HCT116 (cell line): ENCODE data around the gene BDKRB1. TPM values are rescaled to one million over a fixed set of nuclear protein-coding genes. Genes with fewer than 3 reads are reported as not detected.

Source experiments
- ATAC-seq: fragments of 200-7000 bp; cut with Tn5 transposase; 2 replicates; pipeline ENCODE4 v1.9.1; 2020; ENCODE audit warnings: mild to moderate bottlenecking, moderate library complexity
- BruUV-seq: library from RNA; stranded (reverse); fragments of 400-500 nt; replicated peaks from 2 replicates; lab custom pipeline; 2021; lab: Mats Ljungman, UMichigan
- CTCF ChIA-PET: fragments of 300-600 bp; sonication (Branson Sonifier 250); formaldehyde crosslinking; loops from one replicate; lab custom pipeline; 2021; ENCODE audit warnings: antibody characterized with exemption; lab: Charles Lee
- POLR2A ChIA-PET: fragments of 300-600, 350-600 bp; sonication (Branson Sonifier 250); formaldehyde crosslinking; loops from one replicate; lab custom pipeline; 2021; ENCODE audit warnings: antibody characterized with exemption; lab: Charles Lee
- RAD21 ChIA-PET, 2 experiments: fragments of 300-600 bp; sonication (Branson Sonifier 250); formaldehyde crosslinking; loops; one replicate each; lab custom pipeline; 2023; ENCODE audit warnings: low total read pairs in 2 of 2; ENCODE audit not compliant: uncharacterized antibody in 2 of 2, unreplicated experiment in 2 of 2, low non-redundant PET in 1 of 2; lab: Charles Lee
- DNase-seq: peaks from one replicate; pipeline ENCODE4 v3.0.0-alpha.2; 2010; ENCODE audit warnings: low read depth, low spot score
- H2AFZ ChIP-seq: fragments of 200-600 bp; shearing (Covaris generic), sonication (generic); 2 replicates; pipeline ENCODE4 v1.6.1; 2017; ENCODE audit warnings: low read depth, mixed run types, mixed read lengths, antibody characterized with exemption, low read length; ENCODE audit not compliant: poor library complexity, severe bottlenecking
- H3K27ac ChIP-seq: 2 replicates; pipeline ENCODE4 v1.5.1; 2012; ENCODE audit warnings: low read depth, low read length
- H3K27me3 ChIP-seq: fragments of 200-600 bp; sonication (generic); 2 replicates; pipeline ENCODE4 v1.6.1; 2016; ENCODE audit warnings: mixed run types, low read length, mixed read lengths; ENCODE audit not compliant: insufficient read depth
- H3K36me3 ChIP-seq, 2 experiments: fragments of 200-500 bp in 1 of 2; fragments of 200-600 bp in 1 of 2; sonication (Bioruptor generic) in 1 of 2; sonication (generic) in 1 of 2; 2 replicates each; pipeline versions ENCODE4 v1.5.1 to v1.6.1; 2014 to 2016; ENCODE audit warnings: low read length in 2 of 2, inconsistent platforms in 1 of 2, mixed read lengths in 1 of 2, mixed run types in 1 of 2; ENCODE audit not compliant: insufficient read depth in 2 of 2, control insufficient read depth in 1 of 2
- H3K4me1 ChIP-seq, 2 experiments: fragments of 200-600 bp in 1 of 2; sonication (generic) in 1 of 2; 2 replicates each; pipeline versions ENCODE4 v1.5.1 to v1.6.1; 2012 to 2017; ENCODE audit warnings: low read length in 2 of 2, inconsistent platforms in 1 of 2, mild to moderate bottlenecking in 1 of 2, mixed read lengths in 1 of 2, mixed run types in 1 of 2, moderate library complexity in 1 of 2; ENCODE audit not compliant: insufficient read depth in 2 of 2, control insufficient read depth in 1 of 2
- H3K4me2 ChIP-seq: fragments of 200-600 bp; sonication (generic); 2 replicates; pipeline ENCODE4 v1.6.1; 2017; ENCODE audit warnings: mixed run types, low read length, mixed read lengths
- H3K4me3 ChIP-seq, 2 experiments: fragments of 200-600 bp in 1 of 2; sonication (generic) in 1 of 2; replicated peaks in 1 of 2; 2 replicates each; pipeline ENCODE4 v1.5.1; 2011 to 2016; ENCODE audit warnings: low read length in 2 of 2, control low read depth in 1 of 2, low read depth in 1 of 2, mild to moderate bottlenecking in 1 of 2, mixed read lengths in 1 of 2, mixed run types in 1 of 2
- H3K79me2 ChIP-seq: fragments of 200-600 bp; sonication (generic); 2 replicates; pipeline ENCODE4 v1.6.1; 2017; ENCODE audit warnings: mild to moderate bottlenecking, mixed run types, low read length, moderate library complexity, mixed read lengths; ENCODE audit not compliant: insufficient read depth
- H3K9ac ChIP-seq: fragments of 200-600 bp; sonication (generic); 2 replicates; pipeline ENCODE4 v1.6.1; 2016; ENCODE audit warnings: low read length, mixed read lengths
- H3K9me2 ChIP-seq: fragments of 200-600 bp; sonication (generic), shearing (Covaris generic); 2 replicates; pipeline ENCODE4 v1.6.1; 2017; ENCODE audit warnings: mixed run types, mild to moderate bottlenecking, moderate library complexity; ENCODE audit not compliant: insufficient read depth
- H3K9me3 ChIP-seq, 2 experiments: fragments of 200-500 bp in 1 of 2; fragments of 200-600 bp in 1 of 2; sonication (Bioruptor generic) in 1 of 2; sonication (generic) in 1 of 2; 2 replicates each; pipeline ENCODE4 v1.6.1; 2014 to 2017; ENCODE audit warnings: low read length in 2 of 2, mixed read lengths in 2 of 2, inconsistent platforms in 1 of 2, low read depth in 1 of 2, mild to moderate bottlenecking in 1 of 2, mixed run types in 1 of 2, moderate library complexity in 1 of 2; ENCODE audit not compliant: control insufficient read depth in 1 of 2, insufficient read depth in 1 of 2
- H4K20me1 ChIP-seq: fragments of 200-600 bp; sonication (generic), shearing (Covaris generic); 2 replicates; pipeline ENCODE4 v1.6.1; 2017; ENCODE audit warnings: mixed run types, mild to moderate bottlenecking, moderate library complexity; ENCODE audit not compliant: insufficient read depth
- CEBPB ChIP-seq: IDR thresholded peaks from 2 replicates; pipeline ENCODE4 v1.6.1; 2012; ENCODE audit warnings: low read depth
- ELF1 ChIP-seq: IDR thresholded peaks from 2 replicates; pipeline ENCODE4 v1.6.1; 2012; ENCODE audit warnings: low read depth, borderline replicate concordance
- EZH2 ChIP-seq: fragments of 200-600 bp; sonication (generic); IDR thresholded peaks from 2 replicates; pipeline ENCODE4 v1.6.1; 2017; ENCODE audit warnings: antibody characterized with exemption, mixed run types
- JUND ChIP-seq: IDR thresholded peaks from 2 replicates; pipeline ENCODE4 v1.6.1; 2012
- MAX ChIP-seq: IDR thresholded peaks from 2 replicates; pipeline ENCODE4 v1.6.1; 2012
- POLR2A ChIP-seq: IDR thresholded peaks from 2 replicates; pipeline ENCODE4 v1.7.0; 2011; ENCODE audit warnings: borderline replicate concordance; ENCODE audit not compliant: insufficient read depth, insufficient read length; ENCODE audit errors: extremely low read depth
- RAD21 ChIP-seq: IDR thresholded peaks from 2 replicates; pipeline ENCODE4 v1.6.1; 2012; ENCODE audit warnings: low read depth, mild to moderate bottlenecking
- SP1 ChIP-seq: IDR thresholded peaks from 2 replicates; pipeline ENCODE4 v1.6.1; 2012; ENCODE audit warnings: low read depth
- SRF ChIP-seq: IDR thresholded peaks from 2 replicates; pipeline ENCODE4 v1.6.1; 2012; ENCODE audit warnings: low read depth
- TCF7L2 ChIP-seq: IDR thresholded peaks from 2 replicates; pipeline ENCODE4 v1.7.0; 2011; ENCODE audit warnings: borderline replicate concordance, inconsistent platforms; ENCODE audit not compliant: insufficient read depth, insufficient read length; ENCODE audit errors: extremely low read depth
- YY1 ChIP-seq: IDR thresholded peaks from 2 replicates; pipeline ENCODE4 v1.6.1; 2011; ENCODE audit warnings: low read length, low read depth, moderate library complexity, mild to moderate bottlenecking; ENCODE audit not compliant: insufficient replicate concordance; ENCODE audit errors: extremely low read depth
- ZBTB33 ChIP-seq: IDR thresholded peaks from 2 replicates; pipeline ENCODE4 v1.6.1; 2011; ENCODE audit warnings: mild to moderate bottlenecking, low read length, moderate library complexity; ENCODE audit not compliant: insufficient replicate concordance; ENCODE audit errors: extremely low read depth
- intact Hi-C: fragments of 100-400 bp; cut with micrococcal nuclease; formaldehyde crosslinking; loops from 2 replicates; pipeline ENCODE4 v1.10.0; 2022
- total RNA-seq: library from RNA; stranded (reverse); gene quantifications from one replicate; pipeline ENCODE4 v1.2.1, GENCODE V29; 2021; ENCODE audit not compliant: unreplicated experiment

The BDKRB1 gene
- total RNA-seq, 1 experiment from 2014 or later, result not detected

- Histone ChIP-seq H3K9me3 (no peaks in the 10 kb centered on the region), H3K27me3 (no peaks in the 10 kb centered on the region; the same call in 1 of the 2 replicates), H3K27ac (no peak overlapping the region), H3K79me2 (no peaks in the 10 kb centered on the region), H3K9me2 (no peaks in the 10 kb centered on the region), H3K4me1 (no peaks in the 10 kb centered on the region), H3K4me2 (no peak overlapping the region), H3K36me3 (no peaks in the 10 kb centered on the region), H3K9ac (no peak overlapping the region), H2AFZ (no peak overlapping the region), H3K4me3 (no peak overlapping the region), H4K20me1 (no peaks in the 10 kb centered on the region)
- intact Hi-C loops, result no loop called here
- TF ChIP-seq EZH2 (no peak), CEBPB (no peak), RAD21 (no peak), JUND (no peak), MAX (no peak), ELF1 (no peak), POLR2A (no peak), YY1 (no peak), SP1 (no peak), SRF (no peak), TCF7L2 (no peak), ZBTB33 (no peak)
- ChIA-PET CTCF (no interaction called here), POLR2A (no interaction called here), RAD21 (no interaction called here)
- BruUV-seq, result no TSS peak
- DNase-seq (no peak), ATAC-seq (no peak)
Observed at GRCh38 chr14:96237641-96238040, 18.4 kb upstream of the BDKRB1 start.
